Brain pericyte (primary cell): ENCODE measurements around the gene MRPL55.

Experiments used
- DNase-seq: peaks from one replicate; pipeline ENCODE4 v3.0.0-alpha.2; 2012; ENCODE audit warnings: low read depth, low spot score

MRPL55 gene

GRCh38 chr1:228109073-228109961 is at the start of gene MRPL55:
Gene MRPL55 (minus strand): TSS chr1:228109299. CDS start chr1:228108260, 1,039 bp downstream.
- DNase-seq: peak; percentile 85

- DNase-seq: no peak
Observed at GRCh38 chr1:228158151-228159007, 49.3 kb upstream of the MRPL55 start.

- DNase-seq: no peak
Observed at GRCh38 chr1:228157729-228158126, 48.6 kb upstream of the MRPL55 start.

- DNase-seq: no peak
Observed at GRCh38 chr1:228156941-228157728, 48.0 kb upstream of the MRPL55 start.

GRCh38 chr1:228156515-228156881 is 47.4 kb upstream of the MRPL55 start:
- DNase-seq: no peak

DNA sequence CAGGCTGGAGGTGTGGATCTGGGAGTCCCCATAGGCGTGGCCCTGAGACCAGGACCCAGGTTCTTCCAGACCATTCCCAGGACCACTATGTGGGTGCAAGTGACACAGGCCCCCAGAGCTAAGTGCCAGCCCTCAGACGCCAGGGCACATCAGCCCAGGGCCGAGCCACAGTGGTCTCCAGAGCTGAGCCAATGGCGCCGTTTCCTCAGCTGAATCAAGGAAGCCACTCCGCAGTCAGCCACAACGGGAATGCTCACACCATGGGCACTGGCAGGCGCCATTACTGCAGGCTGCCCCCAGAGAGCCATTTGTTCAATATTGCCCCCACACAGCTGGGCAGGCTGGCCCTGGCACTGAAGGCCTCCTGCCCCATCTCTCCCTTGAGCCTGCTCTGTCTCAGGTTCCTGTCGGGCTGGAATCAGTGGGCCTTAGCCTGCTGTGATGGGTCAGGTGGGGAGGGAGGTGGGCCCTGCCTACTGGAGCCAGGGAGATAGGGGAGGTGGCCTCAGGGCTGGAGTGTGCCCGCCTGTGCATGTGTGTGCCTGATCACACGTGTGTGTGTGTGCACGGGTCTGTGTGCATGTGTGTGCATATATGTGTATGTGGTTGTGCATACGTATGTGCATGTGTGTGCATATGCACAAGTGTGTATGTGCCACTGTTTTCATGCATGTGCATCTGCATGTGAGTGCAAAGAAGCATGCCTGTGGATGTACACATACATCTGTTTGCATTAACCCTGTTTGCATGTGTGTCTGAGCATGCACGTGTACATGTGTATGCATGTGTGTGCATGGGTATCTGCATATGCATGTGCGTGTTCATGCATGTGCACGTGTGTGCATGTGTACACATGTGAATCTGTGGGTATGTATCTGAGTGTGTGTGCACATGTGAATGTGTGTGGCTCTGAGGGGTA is 46.8 kb upstream of the MRPL55 start:
- DNase-seq: no peak

DNA sequence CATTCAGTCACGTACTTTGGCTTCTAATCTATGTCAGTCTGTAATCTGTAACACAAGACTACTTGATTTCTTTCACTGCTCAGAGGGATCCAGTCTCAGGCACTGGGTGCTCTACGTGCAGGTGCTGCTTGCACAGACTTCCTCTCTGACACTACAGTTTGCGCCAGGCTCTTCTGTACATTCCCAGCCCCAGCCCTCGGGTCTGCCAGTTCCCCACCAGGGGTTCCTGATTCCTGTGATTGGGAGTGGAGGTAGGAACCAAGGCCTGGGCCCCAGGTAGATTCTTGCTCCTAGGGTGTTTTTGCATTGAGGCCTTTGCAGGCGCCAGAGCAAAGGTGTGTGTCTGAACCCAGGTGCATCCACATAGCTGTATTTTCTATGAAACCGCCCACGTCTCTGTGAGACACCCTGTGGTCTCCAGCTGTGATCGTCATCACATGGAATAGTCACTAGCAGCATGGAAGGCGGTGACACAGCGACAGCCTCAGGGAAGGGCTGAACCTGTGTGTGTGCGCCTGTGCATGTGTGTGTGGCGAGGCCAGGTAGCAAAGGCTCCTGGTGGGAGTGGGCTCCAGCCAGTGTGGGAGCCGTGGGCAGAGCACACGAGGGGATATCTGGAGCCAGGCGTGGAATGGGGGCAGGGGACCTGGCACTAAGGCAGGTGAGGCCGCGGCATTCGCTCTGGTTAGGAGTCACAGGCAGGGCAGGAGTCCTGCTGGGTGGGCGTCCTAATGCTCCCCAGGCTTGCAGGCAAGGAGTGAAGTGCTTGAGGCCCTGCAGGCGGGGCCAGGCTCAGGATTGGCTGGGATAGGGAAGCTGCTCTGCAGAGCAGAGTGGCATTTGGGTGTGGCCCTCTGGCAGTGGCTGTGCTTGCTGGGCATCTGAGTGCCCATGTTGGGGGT is 45.8 kb upstream of the MRPL55 start:
- no peak for DNase-seq

GRCh38 chr1:228154021-228154669 is 45.0 kb upstream of the MRPL55 start:
- DNase-seq: no peak

- no peak for DNase-seq
Observed at GRCh38 chr1:228152918-228153258, 43.8 kb upstream of the MRPL55 start.

- DNase-seq: no peak
Observed at GRCh38 chr1:228152097-228152917, 43.2 kb upstream of the MRPL55 start.

DNA sequence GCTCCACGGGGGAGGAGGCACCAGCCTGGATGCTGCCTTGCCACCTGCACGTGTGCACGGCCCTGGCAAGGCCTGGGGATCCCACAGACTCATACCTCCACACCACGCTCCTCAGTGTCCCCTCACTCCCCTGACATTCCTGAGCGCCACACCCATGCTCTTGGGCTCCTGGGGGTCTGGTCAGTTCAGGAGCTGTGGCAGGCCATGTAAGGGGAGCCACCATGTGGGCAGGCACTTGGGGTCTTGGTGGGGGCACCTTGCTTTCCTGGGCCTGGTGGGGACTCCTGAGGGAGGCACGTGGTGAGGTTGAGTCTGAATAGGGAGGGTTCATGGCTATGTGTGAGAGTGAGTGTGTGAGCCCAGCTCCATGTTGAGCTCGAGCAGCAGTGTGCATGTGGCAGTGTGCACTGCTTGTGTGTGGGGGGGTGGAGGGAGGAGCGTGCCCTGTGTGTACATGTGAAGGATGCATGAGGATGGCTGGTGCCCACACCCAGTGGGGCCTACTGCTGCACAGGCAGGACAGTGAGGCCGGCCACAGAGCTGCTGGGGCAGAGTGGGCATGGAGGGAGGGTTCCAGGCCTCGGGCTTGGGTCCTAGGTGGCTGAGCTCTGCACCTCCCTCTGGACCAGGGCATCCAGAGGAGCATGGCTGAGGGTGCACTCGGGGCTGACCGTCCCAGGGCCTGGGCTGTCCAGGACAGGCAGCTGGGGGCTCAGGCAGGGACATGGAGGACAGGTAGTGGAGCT is 42.3 kb upstream of the MRPL55 start:
- no peak for DNase-seq

GRCh38 chr1:228150461-228151179 is 41.5 kb upstream of the MRPL55 start:
- no peak for DNase-seq

DNA sequence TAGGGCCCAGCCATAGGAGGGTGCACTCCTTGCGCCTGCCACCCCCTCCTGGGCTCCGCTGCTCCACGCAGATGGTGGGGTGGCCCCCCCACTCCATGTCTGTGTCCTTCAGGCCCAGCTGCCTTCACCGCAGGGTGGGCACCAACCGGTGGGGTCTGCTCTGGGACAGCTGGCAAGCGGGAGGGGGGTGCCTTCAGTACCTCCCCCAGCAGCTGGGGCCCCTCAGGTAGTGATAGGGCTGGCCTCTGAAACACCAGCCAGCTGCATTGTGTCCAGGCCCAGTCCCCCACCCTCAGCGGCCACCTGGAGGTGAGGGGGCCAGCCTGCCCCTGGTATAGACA is 41.0 kb upstream of the MRPL55 start:
- no peak for DNase-seq

DNA sequence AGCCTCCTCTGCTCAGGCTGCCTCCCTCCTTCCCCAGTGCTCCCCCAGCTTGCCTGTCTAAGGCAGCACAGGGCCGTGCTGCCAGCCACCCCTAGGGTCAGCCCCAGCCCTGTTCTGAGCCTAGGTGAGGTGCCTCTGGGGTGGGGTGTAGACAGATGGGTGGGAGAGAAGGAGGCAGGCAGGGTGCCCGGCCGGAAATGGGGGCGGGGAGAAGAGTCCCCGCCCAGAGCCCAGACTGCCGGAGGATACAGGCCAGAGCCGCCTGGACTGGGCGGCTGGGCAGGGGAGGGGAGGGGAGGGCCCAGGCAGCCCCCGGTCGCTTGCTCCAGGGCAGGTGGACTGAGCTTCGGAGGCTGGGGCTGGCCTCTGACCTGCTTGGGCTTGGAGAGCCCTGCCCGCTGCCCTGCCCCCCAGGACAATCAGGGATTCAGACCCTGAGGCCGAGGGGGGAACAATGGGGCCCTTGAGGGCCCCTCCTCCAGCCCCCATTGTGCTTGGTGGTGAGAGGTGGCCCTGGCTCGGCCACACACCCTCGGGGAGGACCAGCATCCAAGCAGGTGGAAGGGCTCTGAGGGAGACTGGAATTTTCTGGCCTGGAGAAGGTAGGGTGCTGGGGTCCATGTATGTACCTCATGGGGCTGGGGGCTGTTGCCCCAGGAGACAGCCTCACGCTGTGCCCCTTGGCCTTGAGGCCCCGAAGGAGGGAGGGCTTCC is 40.5 kb upstream of the MRPL55 start, which contains the start of gene GJC2:
Gene GJC2, plus strand, starts transcription at position 525 of the 714 bp plus-strand sequence. CDS start 7,829 bp downstream, outside the sequence.
- no peak for DNase-seq

- DNase-seq: no peak
Observed at GRCh38 chr1:228148935-228149405, 39.9 kb upstream of the MRPL55 start.

DNA sequence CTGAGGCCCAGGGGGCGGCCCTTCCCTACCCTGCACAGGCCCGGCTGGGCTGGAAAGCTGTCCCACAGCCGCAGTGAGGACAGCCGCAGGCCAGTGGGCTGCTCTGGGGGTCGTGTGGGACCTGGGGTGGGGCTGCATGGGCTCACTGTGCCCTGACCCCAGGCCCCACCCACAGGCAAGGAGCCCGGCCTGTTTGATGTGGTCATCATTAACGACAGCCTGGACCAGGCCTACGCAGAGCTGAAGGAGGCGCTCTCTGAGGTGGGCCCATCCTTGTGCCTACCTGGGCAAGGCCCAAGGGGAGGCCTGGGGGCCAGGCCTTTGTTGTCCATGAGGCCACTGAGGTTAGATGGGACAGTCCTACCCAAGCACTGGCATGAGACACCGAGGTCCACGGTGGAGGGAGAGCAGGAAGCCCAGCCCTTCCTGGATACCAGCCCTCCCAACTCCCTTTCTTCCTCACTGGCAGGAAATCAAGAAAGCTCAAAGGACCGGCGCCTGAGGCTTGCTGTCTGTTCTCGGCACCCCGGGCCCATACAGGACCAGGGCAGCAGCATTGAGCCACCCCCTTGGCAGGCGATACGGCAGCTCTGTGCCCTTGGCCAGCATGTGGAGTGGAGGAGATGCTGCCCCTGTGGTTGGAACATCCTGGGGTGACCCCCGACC is 39.2 kb upstream of the MRPL55 start:
- no peak for DNase-seq
